ENCODE data around the gene TSHZ1.

Gene TSHZ1

GRCh38 chr18:75238100-75238499, 27.5 kb downstream of the TSHZ1 start:
- DNase-seq (ENCODE audit: low spot score): no peak
- TF ChIP-seq CTCF (IDR thresholded peaks at IDR 0.05; ENCODE audit: extremely low read depth, missing control alignments): no peak

- TF ChIP-seq CTCF (IDR thresholded peaks at IDR 0.05; ENCODE audit: extremely low read depth, missing control alignments): no peak
- no peak for DNase-seq (ENCODE audit: low spot score)
Measured at GRCh38 chr18:75238786-75239185, 28.2 kb downstream of the TSHZ1 start.

GRCh38 chr18:75240433-75240832, 29.8 kb downstream of the TSHZ1 start:
- no peak for DNase-seq (ENCODE audit: low spot score)
- no peak for TF ChIP-seq CTCF (IDR thresholded peaks at IDR 0.05; ENCODE audit: extremely low read depth, missing control alignments)

GRCh38 chr18:75241705-75242104, 31.1 kb downstream of the TSHZ1 start:
- DNase-seq (ENCODE audit: low spot score): no peak
- no peak for TF ChIP-seq CTCF (IDR thresholded peaks at IDR 0.05; ENCODE audit: extremely low read depth, missing control alignments)

- peak; percentile 32 for DNase-seq (ENCODE audit: low spot score)
- TF ChIP-seq CTCF (IDR thresholded peaks at IDR 0.05; ENCODE audit: extremely low read depth, missing control alignments): peak; percentile 25
Measured at GRCh38 chr18:75244351-75245313, 34.0 kb downstream of the TSHZ1 start.

- DNase-seq (ENCODE audit: low spot score): peak; percentile 59
- no peak for TF ChIP-seq CTCF (IDR thresholded peaks at IDR 0.05; ENCODE audit: extremely low read depth, missing control alignments)
Measured at GRCh38 chr18:75246721-75247610, 36.4 kb downstream of the TSHZ1 start.
